GM23338 (cell line): ENCODE measurements around the gene DSE. TPM values are rescaled to one million over a fixed set of nuclear protein-coding genes. Genes with fewer than 3 reads are reported as not detected.
A peak's percentile ranks its signal among the peaks of the same experiment; 100 is the strongest.

ENCODE experiments used
- ATAC-seq: fragments of 200-7000 bp; cut with Tn5 transposase; 3 replicates; pipeline ENCODE4 v1.9.1; 2020
- DNase-seq: peaks from one replicate; pipeline ENCODE4 v3.0.0-alpha.2; 2015; ENCODE audit warnings: low spot score
- H2AFZ ChIP-seq: fragments of 200-600 bp; sonication (generic); 2 replicates; pipeline ENCODE4 v1.8.0; 2016; ENCODE audit warnings: antibody characterized with exemption, mild to moderate bottlenecking, moderate library complexity
- H3F3A ChIP-seq: fragments of 200-600 bp; sonication (generic); replicated peaks from 2 replicates; pipeline ENCODE4 v1.8.0; 2017; ENCODE audit warnings: antibody characterized with exemption, mixed run types, low read depth
- H3K27ac ChIP-seq: fragments of 200-600 bp; sonication (generic); 2 replicates; pipeline ENCODE4 v1.6.1; 2016; ENCODE audit warnings: low read depth
- H3K27me3 ChIP-seq: fragments of 200-600 bp; sonication (generic); 2 replicates; pipeline ENCODE4 v1.8.0; 2016; ENCODE audit warnings: mild to moderate bottlenecking, mixed run types, moderate library complexity; ENCODE audit not compliant: insufficient read depth
- H3K36me3 ChIP-seq: fragments of 200-600 bp; sonication (generic); 2 replicates; pipeline ENCODE4 v1.8.0; 2016; ENCODE audit warnings: mild to moderate bottlenecking; ENCODE audit not compliant: insufficient read depth
- H3K4me1 ChIP-seq: fragments of 200-600 bp; sonication (generic); 2 replicates; pipeline ENCODE4 v1.8.0; 2016; ENCODE audit warnings: mild to moderate bottlenecking, moderate library complexity; ENCODE audit not compliant: insufficient read depth
- H3K4me2 ChIP-seq: fragments of 200-600 bp; sonication (generic); 2 replicates; pipeline ENCODE4 v1.7.1; 2017; ENCODE audit warnings: mixed run types
- H3K4me3 ChIP-seq: fragments of 200-600 bp; sonication (generic); 2 replicates; pipeline ENCODE4 v1.6.1; 2016; ENCODE audit warnings: mixed run types
- H3K79me2 ChIP-seq: fragments of 200-600 bp; sonication (generic); replicated peaks from 2 replicates; pipeline ENCODE4 v1.8.0; 2017; ENCODE audit warnings: mild to moderate bottlenecking; ENCODE audit not compliant: insufficient read depth
- H3K9me2 ChIP-seq: fragments of 200-600 bp; sonication (generic); 2 replicates; pipeline ENCODE4 v1.8.0; 2017; ENCODE audit not compliant: insufficient read depth
- H4K20me1 ChIP-seq: fragments of 200-600 bp; sonication (generic); replicated peaks from 2 replicates; pipeline ENCODE4 v1.8.0; 2017; ENCODE audit warnings: mild to moderate bottlenecking; ENCODE audit not compliant: insufficient read depth
- H3K27ac Mint-ChIP-seq: 2 replicates; pipeline ENCODE4 v1.8.0; 2020; ENCODE audit warnings: inconsistent platforms, mild to moderate bottlenecking, moderate library complexity, mixed read lengths
- H3K27me3 Mint-ChIP-seq: 3 replicates; pipeline ENCODE4 v1.8.0; 2022; ENCODE audit warnings: low read depth, mild to moderate bottlenecking, moderate library complexity, mixed read lengths, inconsistent platforms; ENCODE audit not compliant: insufficient read depth, poor library complexity
- H3K36me3 Mint-ChIP-seq: 3 replicates; pipeline ENCODE4 v1.8.0; 2021; ENCODE audit warnings: low read depth, mild to moderate bottlenecking, inconsistent platforms, moderate library complexity, mixed read lengths
- H3K4me1 Mint-ChIP-seq: 3 replicates; pipeline ENCODE4 v1.8.0; 2020; ENCODE audit warnings: mild to moderate bottlenecking, inconsistent platforms, mixed read lengths
- H3K4me3 Mint-ChIP-seq: 3 replicates; pipeline ENCODE4 v1.8.0; 2021; ENCODE audit warnings: moderate library complexity, mild to moderate bottlenecking, inconsistent platforms, mixed read lengths
- H3K9me3 Mint-ChIP-seq: 3 replicates; pipeline ENCODE4 v1.8.0; 2020; ENCODE audit warnings: moderate library complexity, mild to moderate bottlenecking, inconsistent platforms, mixed read lengths
- CREB1 ChIP-seq: fragments of 250-450 bp; sonication (Bioruptor Pico); IDR thresholded peaks from 2 replicates; pipeline ENCODE4 v1.5.0; 2020; ENCODE audit warnings: low read depth, mild to moderate bottlenecking, moderate library complexity
- CTCF ChIP-seq, 2 experiments: fragments of 200-600 bp in 1 of 2; sonication (generic) in 1 of 2; conservative IDR thresholded peaks; 2 replicates each; pipeline versions ENCODE4 v1.5.1 to v1.6.1; 2016 to 2017; ENCODE audit warnings: antibody characterized with exemption in 2 of 2, low read depth in 2 of 2, mild to moderate bottlenecking in 2 of 2, moderate library complexity in 1 of 2
- EZH2 ChIP-seq: fragments of 200-600 bp; sonication (generic); IDR thresholded peaks from one replicate; pipeline ENCODE4 v1.8.0; 2017; ENCODE audit warnings: antibody characterized with exemption, mild to moderate bottlenecking, low read depth; ENCODE audit not compliant: unreplicated experiment
- EZH2phosphoT487 ChIP-seq: fragments of 200-600 bp; sonication (generic); IDR thresholded peaks from one replicate; pipeline ENCODE4 v1.8.1; 2018; ENCODE audit warnings: antibody characterized with exemption; ENCODE audit not compliant: unreplicated experiment
- NANOG ChIP-seq: IDR thresholded peaks from 2 replicates; pipeline ENCODE4 v1.6.1; 2016; ENCODE audit warnings: antibody characterized with exemption, borderline replicate concordance
- REST ChIP-seq: IDR thresholded peaks from one replicate; pipeline ENCODE4 v1.6.1; 2018; ENCODE audit warnings: antibody characterized with exemption; ENCODE audit not compliant: unreplicated experiment
- STAT1 ChIP-seq: IDR thresholded peaks from one replicate; pipeline ENCODE4 v1.6.1; 2016; ENCODE audit warnings: antibody characterized with exemption; ENCODE audit not compliant: unreplicated experiment
- ZNF462 ChIP-seq: fragments of 250-450 bp; sonication (Bioruptor Pico); IDR thresholded peaks from 2 replicates; pipeline ENCODE4 v1.5.0; 2020; ENCODE audit warnings: mild to moderate bottlenecking, moderate library complexity
- polyA plus RNA-seq: library from polyadenylated mRNA; unstranded; fragments of >200 nt; fragmentation: Nextera tagmentation; extraction: Ambion mirVana; gene quantifications from 2 replicates; pipeline ENCODE4 v1.2.1, GENCODE V29; 2016
- total RNA-seq: library from RNA; depleted of rRNA; stranded (reverse); fragments of >200 nt; shearing (Covaris generic); gene quantifications from 2 replicates; pipeline ENCODE4 v1.2.3, GENCODE V29; 2014

The DSE gene
- total and polyA plus RNA-seq, 2 experiments from 2014 or later = 18.8 to 45.2 TPM

DNA sequence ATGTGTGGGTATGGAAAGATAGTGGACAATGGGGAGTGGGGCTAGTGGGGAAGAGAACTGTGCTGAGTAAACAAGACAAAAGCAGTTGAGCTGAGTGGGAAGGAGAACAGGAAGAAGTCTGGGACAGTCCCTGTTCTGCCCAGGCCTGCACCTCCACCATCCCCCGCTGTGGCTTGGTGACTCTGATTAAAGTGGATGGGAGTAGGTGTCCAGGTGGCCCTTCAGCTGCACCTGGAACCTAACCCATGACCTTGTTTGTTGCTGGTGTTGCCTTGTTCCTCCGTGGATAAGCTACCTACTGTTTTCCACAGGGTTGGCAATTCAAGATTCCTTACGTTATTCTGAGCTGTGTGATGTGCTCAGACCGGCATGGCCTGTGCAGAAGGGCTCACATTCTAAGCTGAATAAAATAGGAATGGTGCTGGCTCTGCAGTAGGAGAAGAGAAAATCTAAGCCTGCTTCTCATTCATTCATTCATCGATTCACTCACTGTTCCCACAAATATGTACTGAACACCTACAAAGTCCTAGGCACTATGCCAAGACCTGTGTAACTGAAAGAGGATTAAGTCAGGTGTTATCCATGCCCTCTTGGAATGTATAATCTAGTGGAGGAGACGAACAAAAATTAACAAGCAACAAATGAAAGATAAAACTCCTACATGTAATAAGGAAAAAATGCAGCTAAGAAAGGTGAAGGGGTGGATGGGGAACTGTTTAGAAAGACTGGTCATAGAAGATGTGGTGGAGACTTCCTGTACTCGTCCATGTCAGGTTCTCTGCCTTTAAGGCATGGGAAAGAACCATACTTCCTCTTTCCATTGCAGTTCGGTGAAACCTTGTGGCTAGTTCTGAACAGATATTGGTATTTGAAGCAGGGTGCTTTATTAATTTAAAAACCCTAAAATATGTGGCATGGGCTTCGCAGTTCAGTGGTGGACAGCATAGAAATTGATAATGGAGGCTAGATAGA, 80.3 kb downstream of the DSE start:
- Histone ChIP-seq H3K27me3 (no peaks in the 10 kb centered on the region), H3F3A (no peaks in the 10 kb centered on the region), H3K4me2 (no peak overlapping the region), H3K36me3 (no peaks in the 10 kb centered on the region), H3K27ac (no peak overlapping the region), H3K79me2 (no peaks in the 10 kb centered on the region), H4K20me1 (no peaks in the 10 kb centered on the region), H3K4me1 (no peaks in the 10 kb centered on the region), H3K9me2 (no peaks in the 10 kb centered on the region), H3K4me3 (no peak overlapping the region), H2AFZ (no peak overlapping the region; the same call in 1 of the 2 replicates)
- H3K4me1 Mint-ChIP-seq = peaks cover 7% of the 10 kb centered on the region; the same call in 2 of the 3 replicates
- no peaks in the 10 kb centered on the region for H3K36me3 Mint-ChIP-seq
- ATAC-seq = peak; percentile 59; the same call in 2 of the 3 replicates
- H3K9me3 Mint-ChIP-seq = no peaks in the 10 kb centered on the region
- H3K27ac Mint-ChIP-seq = peak overlapping the region; percentile 56; the same call in 1 of the 2 replicates
- H3K27me3 Mint-ChIP-seq = no peaks in the 10 kb centered on the region
- no peak for TF ChIP-seq EZH2
- no peak for TF ChIP-seq ZNF462 (CRISPR knock-in tag)
- peak; percentile 19 for DNase-seq
- H3K4me3 Mint-ChIP-seq = no peak overlapping the region

DNA sequence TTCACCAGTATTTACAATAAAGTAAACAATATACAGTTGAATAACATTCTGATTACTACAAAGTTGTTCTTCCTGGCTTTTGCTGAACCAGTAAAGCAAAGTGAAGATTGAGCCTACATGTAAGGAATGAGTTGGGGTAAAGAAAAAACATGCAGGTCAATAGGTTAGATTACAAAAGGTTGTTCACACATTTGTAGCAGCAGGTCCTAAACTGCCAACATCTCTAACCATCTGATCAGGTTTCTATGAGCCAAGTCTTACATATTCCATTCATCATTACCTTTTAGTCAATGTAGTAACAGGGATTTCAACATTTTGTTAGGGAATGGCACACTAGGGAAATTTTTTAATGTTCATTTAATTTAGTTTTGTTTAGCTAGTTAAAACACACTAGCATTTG, 81.2 kb downstream of the DSE start:
- no peak overlapping the region for H3K4me3 Mint-ChIP-seq
- peaks cover 7% of the 10 kb centered on the region; the same call in 2 of the 3 replicates for H3K4me1 Mint-ChIP-seq
- H3K4me3 ChIP-seq = no peak overlapping the region
- TF ChIP-seq EZH2phosphoT487 (no peak), NANOG (no peak), STAT1 (no peak), CTCF (conservative IDR thresholded peaks at IDR 0.05; ENCODE audit: low read depth in 2 of 2) (no peak), EZH2 (no peak), REST (no peak), CREB1 (CRISPR knock-in tag) (no peak)

More for the DNA sequence above, 81.2 kb downstream of the DSE start:
- Histone ChIP-seq H3K36me3 (no peaks in the 10 kb centered on the region), H3K27me3 (no peaks in the 10 kb centered on the region), H3K9me2 (no peaks in the 10 kb centered on the region), H3F3A (no peaks in the 10 kb centered on the region), H3K27ac (no peak overlapping the region), H3K79me2 (no peaks in the 10 kb centered on the region), H4K20me1 (no peaks in the 10 kb centered on the region), H2AFZ (no peak overlapping the region), H3K4me1 (no peaks in the 10 kb centered on the region), H3K4me2 (no peak overlapping the region)
- Mint-ChIP-seq H3K27me3 (no peaks in the 10 kb centered on the region), H3K9me3 (no peaks in the 10 kb centered on the region), H3K36me3 (no peaks in the 10 kb centered on the region), H3K27ac (no peak overlapping the region)
- no peak for DNase-seq
- ATAC-seq = no peak
